Measurements from ENCODE around the gene ILF3.
"Not testable (repeated sequence)": the region's sequence is repeated elsewhere in the genome, so short reads cannot be mapped to it uniquely, and the experiment has no call there.

ILF3 gene

DNA sequence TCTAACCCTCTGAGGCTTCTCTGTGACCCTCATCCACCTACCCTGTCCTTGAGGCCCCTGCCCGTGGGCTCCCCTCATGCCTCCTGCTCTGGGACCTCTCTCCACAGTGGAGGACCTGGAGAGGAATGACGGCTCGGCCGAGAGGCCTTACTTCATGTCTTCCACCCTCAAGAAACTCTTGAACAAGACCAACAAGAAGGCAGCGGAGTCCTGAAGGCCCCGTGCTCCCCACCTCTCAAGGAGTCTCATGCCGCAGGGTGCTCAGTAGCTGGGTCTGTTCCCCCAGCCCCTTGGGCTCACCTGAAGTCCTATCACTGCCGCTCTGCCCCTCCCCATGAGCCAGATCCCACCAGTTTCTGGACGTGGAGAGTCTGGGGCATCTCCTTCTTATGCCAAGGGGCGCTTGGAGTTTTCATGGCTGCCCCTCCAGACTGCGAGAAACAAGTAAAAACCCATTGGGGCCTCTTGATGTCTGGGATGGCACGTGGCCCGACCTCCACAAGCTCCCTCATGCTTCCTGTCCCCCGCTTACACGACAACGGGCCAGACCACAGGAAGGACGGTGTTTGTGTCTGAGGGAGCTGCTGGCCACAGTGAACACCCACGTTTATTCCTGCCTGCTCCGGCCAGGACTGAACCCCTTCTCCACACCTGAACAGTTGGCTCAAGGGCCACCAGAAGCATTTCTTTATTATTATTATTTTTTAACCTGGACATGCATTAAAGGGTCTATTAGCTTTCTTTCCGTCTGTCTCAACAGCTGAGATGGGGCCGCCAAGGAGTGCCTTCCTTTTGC, 10.8 kb upstream of the ILF3 start:
- no peak for DNase-seq

- DNase-seq: no peak
These were observed 10.2 kb upstream of the ILF3 start for GRCh38 chr19:10643968-10644259.

- DNase-seq: peak; percentile 89
These were observed 9.7 kb upstream of the ILF3 start for GRCh38 chr19:10644260-10645007.

DNA sequence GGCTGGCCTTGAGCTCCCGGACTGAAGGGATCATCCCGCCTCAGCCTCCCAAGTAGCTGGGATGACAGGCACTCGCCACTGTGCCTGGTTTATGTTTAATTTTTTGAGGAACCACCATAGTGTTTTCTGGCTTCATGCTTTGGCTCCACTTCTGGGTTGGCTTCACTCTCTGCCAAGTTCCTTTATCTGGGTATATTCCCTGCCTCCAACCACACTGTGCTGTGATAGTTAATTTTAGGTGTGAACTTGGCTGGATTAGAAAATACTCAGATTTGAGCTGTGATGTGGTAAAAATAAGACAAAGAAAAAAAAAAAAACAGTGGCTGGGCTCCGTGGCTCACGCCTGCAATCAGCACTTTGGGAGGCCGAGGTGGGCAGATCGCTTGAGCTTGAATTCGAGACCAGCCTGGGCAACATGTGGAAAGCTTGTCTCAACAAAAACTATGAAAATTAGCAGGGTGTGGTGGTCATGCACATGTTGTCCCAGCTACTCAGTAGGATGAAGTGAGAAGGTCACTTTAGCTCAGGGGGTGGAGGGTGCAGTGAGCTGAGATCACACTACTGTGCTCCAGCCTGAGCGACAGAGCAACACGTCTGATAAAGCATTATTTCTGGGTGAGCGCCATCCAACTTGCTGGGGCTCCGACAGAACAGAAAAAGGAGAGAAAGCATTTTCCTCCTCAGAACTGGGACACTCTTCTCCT, 7.5 kb upstream of the ILF3 start:
- DNase-seq: no peak

DNA sequence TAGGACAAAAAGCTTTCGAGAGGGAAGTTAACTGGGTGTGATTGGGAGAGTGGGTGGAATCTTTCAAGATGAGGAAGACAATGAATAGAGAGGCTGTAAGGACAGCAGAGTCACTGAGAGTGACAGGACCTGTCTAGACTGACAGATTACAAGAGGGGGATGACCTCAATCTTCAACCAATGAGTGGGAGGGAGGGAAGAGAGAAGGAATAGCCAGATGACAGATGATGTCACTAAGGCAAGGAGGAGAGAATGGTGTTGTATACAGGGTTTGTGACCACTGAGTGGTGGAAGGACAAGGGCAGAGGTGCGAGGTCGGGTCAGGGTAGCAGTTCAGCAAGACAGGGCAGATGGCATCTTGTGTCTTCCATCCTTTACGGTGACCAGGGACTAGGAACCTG, 5.8 kb upstream of the ILF3 start:
- DNase-seq: no peak

DNA sequence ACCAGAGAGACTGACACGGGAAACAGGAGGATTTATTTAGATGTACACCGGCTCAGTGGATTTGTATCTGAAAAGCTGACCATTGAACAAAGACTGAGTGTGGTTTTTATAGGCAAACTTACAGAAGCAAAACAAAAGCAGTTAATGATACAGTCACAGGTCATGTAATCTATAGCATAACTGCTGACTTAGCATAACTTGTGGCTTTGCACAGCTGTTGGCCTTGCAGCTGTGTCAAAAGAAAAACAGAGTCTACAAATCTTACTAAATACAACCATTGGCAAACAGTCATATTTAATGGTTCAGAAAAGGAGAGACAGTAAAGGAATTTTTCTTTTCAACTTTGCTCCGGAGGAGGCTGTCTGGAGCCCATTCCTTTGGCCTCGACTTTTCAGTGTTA, 2.3 kb upstream of the ILF3 start:
- DNase-seq: no peak

- no peak for DNase-seq
These were observed 739 bp upstream of the ILF3 start for GRCh38 chr19:10653482-10653731.

- peak; percentile 58 for DNase-seq
These were observed 687 bp downstream of the ILF3 start for GRCh38 chr19:10654610-10655456.

GRCh38 chr19:10655457-10656312, 1.5 kb downstream of the ILF3 start:
- no peak for DNase-seq

GRCh38 chr19:10660346-10660745, 6.2 kb downstream of the ILF3 start:
- no peak for DNase-seq

DNA sequence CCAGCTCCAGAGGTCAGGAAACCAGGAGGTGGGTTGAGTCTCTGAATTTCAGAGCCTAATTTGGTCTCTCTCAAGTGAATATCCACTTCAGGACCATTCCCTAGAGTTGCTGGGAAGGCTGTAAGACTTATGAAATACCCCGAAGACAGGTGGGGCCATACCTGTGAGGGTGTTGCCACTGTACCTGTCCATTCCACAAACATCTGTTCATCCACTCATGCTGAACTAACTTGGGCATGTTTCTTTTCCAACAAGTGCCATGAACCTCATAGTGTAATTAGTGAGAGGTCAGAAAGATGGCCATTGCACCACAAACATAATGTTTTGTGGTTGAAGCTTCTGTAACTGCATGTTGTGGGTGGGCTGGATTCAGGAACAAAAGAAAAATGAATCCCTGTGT, 7.8 kb downstream of the ILF3 start:
- no peak for DNase-seq

- no peak for DNase-seq
These were observed 8.5 kb downstream of the ILF3 start for GRCh38 chr19:10662384-10663251.

DNA sequence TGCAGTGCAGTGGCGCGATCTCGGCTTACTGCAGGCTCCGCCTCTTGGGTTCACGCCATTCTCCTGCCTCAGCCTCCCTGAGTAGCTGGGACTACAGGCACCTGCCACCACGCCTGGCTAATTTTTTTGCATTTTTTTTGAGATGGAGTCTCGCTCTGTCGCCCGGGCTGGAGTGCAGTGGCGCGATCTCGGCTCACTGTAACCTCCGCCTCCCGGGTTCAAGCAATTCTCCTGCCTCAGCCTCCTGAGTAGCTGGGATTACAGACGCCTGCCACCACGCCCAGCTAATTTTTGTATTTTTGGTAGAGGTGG, 9.1 kb downstream of the ILF3 start:
- not testable (repeated sequence) for DNase-seq

- no peak for DNase-seq
These were observed 13.7 kb downstream of the ILF3 start for GRCh38 chr19:10667867-10668266.

GRCh38 chr19:10669246-10669645, 15.1 kb downstream of the ILF3 start:
- no peak for DNase-seq

- DNase-seq: no peak
These were observed 16.0 kb downstream of the ILF3 start for GRCh38 chr19:10670182-10670581.

GRCh38 chr19:10670876-10671804, 17.0 kb downstream of the ILF3 start:
- no peak for DNase-seq

DNA sequence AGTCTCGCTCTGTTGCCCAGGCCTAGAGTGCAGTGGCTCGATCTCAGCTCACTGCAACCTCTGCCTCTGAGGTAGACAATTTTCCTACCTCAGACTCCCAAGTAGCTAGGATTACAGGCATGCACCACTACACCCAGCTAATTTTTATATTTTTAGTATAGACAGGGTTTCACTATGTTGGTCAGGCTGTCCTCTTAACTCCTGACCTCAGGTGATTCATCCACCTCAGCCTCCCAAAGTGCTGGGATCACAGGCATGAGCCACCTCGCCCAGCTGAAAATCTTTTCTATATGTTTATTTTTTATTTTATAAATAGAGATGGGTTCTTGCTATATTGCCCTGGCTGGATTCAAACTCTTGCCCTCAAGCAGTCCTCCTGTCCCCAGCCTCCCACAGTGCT, 17.8 kb downstream of the ILF3 start:
- DNase-seq: not testable (repeated sequence)

DNA sequence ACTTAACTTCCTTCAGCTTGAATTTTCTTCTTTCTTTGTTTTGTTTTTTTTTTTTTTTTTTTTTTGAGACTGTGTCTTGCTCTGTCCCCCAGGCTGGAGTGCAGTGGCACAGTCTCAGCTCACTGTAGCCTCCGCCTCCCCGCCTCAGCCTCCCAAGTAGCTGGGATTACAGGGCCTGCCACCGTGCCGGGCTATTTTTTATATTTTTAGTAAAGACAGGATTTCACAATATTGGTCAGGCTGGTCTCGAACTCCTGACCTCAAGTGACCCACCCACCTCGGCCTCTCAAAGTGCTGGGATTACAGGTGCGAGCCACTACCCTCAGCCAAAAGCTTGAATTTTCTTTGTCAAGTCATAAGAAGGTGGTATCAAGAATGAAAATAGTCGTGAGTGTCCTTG, 21.1 kb downstream of the ILF3 start:
- not testable (repeated sequence) for DNase-seq

- DNase-seq: no peak
These were observed 23.6 kb downstream of the ILF3 start for GRCh38 chr19:10677751-10678150.

Data from activated CD4-positive, alpha-beta T cell treated with anti-CD3 and anti-CD28 coated beads, Interleukin-2, amount 50 U/mL, for 1 hour (primary cell).